ENCODE measurements around the gene TTLL12. TPM values are rescaled to one million over a fixed set of nuclear protein-coding genes. Genes with fewer than 3 reads are reported as not detected.

Gene TTLL12
- polyA plus RNA-seq, 2 of the 4 experiments (the other 2 are of a cell fraction): 8.6 to 18.7 TPM

DNA sequence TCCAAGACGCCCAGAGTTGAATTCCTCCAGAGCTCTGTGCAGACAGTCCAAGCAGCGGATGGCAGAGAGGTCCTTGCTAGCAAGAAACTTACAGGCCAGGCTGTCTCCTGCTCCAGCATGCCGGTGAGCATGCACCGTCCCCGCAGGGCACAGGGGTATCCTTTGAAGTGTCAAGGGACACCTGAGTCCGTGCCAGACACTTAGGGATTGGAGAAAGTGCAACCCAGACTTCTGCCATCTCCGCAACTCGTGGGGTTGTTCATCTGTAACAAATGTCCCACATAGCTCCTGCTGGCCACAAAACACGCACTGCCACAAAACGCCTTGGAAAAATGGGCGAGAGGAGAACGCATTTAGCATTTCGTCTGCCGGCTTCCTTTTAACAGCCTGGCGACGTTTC, 22.3 kb downstream of the TTLL12 start:
- CTCF ChIA-PET: interaction anchor here (1.1 kb wide), 1 partner anchor 366 kb away, joined by 3 read pairs; no protein-coding TSS in a partner anchor
- Histone ChIP-seq H3K4me2 (no peak overlapping the region), H3K9me3 (no peaks in the 10 kb centered on the region), H3K4me3 (no peak overlapping the region), H3K4me1 (no peaks in the 10 kb centered on the region), H3K27ac (no peak overlapping the region)
- ATAC-seq (no peak; a peak in 1 of 6 replicates), DNase-seq (ENCODE audit: low read depth in 1 of 2, low spot score in 1 of 2) (no peak), FAIRE-seq (no peak)
- 77% methylated on average over 14 of the region's 16 CpGs for WGBS (ENCODE audit: missing lambda C conversion rate)
- TF ChIP-seq HOXA7 (CRISPR knock-in tag; IDR thresholded peaks at IDR 0.05) (no peak), EHF (CRISPR knock-in tag; IDR thresholded peaks at IDR 0.05) (no peak), BHLHE40 (IDR thresholded peaks at IDR 0.05; ENCODE audit: low read depth, low read length) (no peak), KDM1A (IDR thresholded peaks at IDR 0.05; ENCODE audit: low read depth) (no peak), FOSB (CRISPR knock-in tag; IDR thresholded peaks at IDR 0.05) (no peak), ZFP36 (IDR thresholded peaks at IDR 0.05; ENCODE audit: borderline replicate concordance, partially characterized antibody) (no peak), MAZ (IDR thresholded peaks at IDR 0.05; ENCODE audit: borderline replicate concordance, low read depth, low read length) (no peak), TP53 (CRISPR knock-in tag; IDR thresholded peaks at IDR 0.05) (no peak), ZSCAN20 (CRISPR knock-in tag; IDR thresholded peaks at IDR 0.05) (no peak), POLR2AphosphoS2 (conservative IDR thresholded peaks at IDR 0.05; ENCODE audit: low read length) (no peak), SREBF2 (IDR thresholded peaks at IDR 0.05) (no peak), CBX8 (IDR thresholded peaks at IDR 0.05) (no peak), HDAC2 (IDR thresholded peaks at IDR 0.05) (no peak), HOXB13 (CRISPR knock-in tag; IDR thresholded peaks at IDR 0.05; ENCODE audit: low read depth) (no peak), CHD4 (IDR thresholded peaks at IDR 0.05; ENCODE audit: borderline replicate concordance) (no peak), KDM5A (IDR thresholded peaks at IDR 0.05) (no peak)
- TF ChIP-seq, protein P1, sequence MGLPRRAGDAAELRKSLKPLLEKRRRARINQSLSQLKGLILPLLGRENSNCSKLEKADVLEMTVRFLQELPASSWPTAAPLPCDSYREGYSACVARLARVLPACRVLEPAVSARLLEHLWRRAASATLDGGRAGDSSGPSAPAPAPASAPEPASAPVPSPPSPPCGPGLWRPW (IDR thresholded peaks at IDR 0.05): no peak
- POLR2A ChIA-PET: no interaction called here

DNA sequence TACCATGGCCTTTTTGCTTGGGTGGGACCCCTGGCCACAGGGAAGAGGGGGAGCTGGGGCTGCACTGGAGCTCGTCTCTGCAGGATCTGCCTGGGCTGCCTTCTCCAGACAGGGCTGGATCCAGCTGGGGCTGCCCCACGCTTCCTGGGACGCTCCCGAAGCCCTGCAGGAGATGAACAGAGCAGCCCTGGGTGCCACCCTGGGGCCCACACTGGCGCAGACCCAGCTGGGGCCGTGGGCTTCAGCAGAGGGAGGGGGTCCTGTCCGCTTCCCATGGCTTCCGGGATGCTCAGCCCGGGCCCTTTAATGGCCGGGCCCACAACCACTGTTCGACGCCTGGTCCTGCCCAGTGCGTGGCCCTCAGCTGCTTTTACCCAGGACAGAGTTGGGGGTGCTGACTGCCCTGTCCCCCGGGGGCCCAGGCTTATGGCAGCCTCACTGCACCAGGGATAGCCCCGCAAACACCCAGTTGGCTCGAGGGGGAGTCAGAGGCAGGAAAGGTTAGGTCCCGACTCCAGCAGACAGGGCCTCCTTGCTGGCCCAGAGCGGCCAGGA, 23.6 kb downstream of the TTLL12 start:
- no peak for TF ChIP-seq ZFP36 (IDR thresholded peaks at IDR 0.05; ENCODE audit: borderline replicate concordance, partially characterized antibody)
- TF ChIP-seq, protein P2, sequence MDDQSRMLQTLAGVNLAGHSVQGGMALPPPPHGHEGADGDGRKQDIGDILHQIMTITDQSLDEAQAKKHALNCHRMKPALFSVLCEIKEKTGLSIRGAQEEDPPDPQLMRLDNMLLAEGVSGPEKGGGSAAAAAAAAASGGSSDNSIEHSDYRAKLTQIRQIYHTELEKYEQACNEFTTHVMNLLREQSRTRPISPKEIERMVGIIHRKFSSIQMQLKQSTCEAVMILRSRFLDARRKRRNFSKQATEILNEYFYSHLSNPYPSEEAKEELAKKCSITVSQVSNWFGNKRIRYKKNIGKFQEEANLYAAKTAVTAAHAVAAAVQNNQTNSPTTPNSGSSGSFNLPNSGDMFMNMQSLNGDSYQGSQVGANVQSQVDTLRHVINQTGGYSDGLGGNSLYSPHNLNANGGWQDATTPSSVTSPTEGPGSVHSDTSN (IDR thresholded peaks at IDR 0.05): no peak
- no peak for TF ChIP-seq ZC3H11A (IDR thresholded peaks at IDR 0.05)
- TF ChIP-seq FOSB (CRISPR knock-in tag; IDR thresholded peaks at IDR 0.05): no peak
- no peak for TF ChIP-seq POLR2AphosphoS2 (conservative IDR thresholded peaks at IDR 0.05; ENCODE audit: low read length)
- no peak for TF ChIP-seq MAFK (IDR thresholded peaks at IDR 0.05; ENCODE audit: partially characterized antibody)
- TF ChIP-seq, protein P3, sequence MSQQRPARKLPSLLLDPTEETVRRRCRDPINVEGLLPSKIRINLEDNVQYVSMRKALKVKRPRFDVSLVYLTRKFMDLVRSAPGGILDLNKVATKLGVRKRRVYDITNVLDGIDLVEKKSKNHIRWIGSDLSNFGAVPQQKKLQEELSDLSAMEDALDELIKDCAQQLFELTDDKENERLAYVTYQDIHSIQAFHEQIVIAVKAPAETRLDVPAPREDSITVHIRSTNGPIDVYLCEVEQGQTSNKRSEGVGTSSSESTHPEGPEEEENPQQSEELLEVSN (IDR thresholded peaks at IDR 0.05; ENCODE audit: borderline replicate concordance, low read depth): no peak
- TF ChIP-seq, protein P4, sequence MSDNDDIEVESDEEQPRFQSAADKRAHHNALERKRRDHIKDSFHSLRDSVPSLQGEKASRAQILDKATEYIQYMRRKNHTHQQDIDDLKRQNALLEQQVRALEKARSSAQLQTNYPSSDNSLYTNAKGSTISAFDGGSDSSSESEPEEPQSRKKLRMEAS (IDR thresholded peaks at IDR 0.05): no peak
- no peak for TF ChIP-seq ESRRA (IDR thresholded peaks at IDR 0.05; ENCODE audit: borderline replicate concordance, low read length)
- TF ChIP-seq, protein P1 (IDR thresholded peaks at IDR 0.05): no peak
- no peak for TF ChIP-seq NR3C1 (IDR thresholded peaks at IDR 0.05)
- no peak for TF ChIP-seq ZSCAN20 (CRISPR knock-in tag; IDR thresholded peaks at IDR 0.05)
- no peak for TF ChIP-seq HOXB5 (CRISPR knock-in tag; IDR thresholded peaks at IDR 0.05)
- TF ChIP-seq FOXS1 (CRISPR knock-in tag; IDR thresholded peaks at IDR 0.05): no peak
- TF ChIP-seq TFCP2L1 (CRISPR knock-in tag; IDR thresholded peaks at IDR 0.05): no peak
- TF ChIP-seq RNF2 (IDR thresholded peaks at IDR 0.05; ENCODE audit: borderline replicate concordance, low read depth): no peak
- no peak overlapping the region for H3K4me3 ChIP-seq
- FAIRE-seq (no peak), ATAC-seq (no peak; a peak in 1 of 6 replicates), DNase-seq (ENCODE audit: low read depth in 1 of 2, low spot score in 1 of 2) (no peak)
- H3K4me2 ChIP-seq: no peak overlapping the region
- WGBS (ENCODE audit: missing lambda C conversion rate): no CpG with 5 or more reads among the region's 18 CpGs
- CTCF ChIA-PET: interaction anchor here (0.7 kb wide), 1 partner anchor 9 kb away, joined by 3 read pairs; no protein-coding TSS in a partner anchor
- H3K27ac ChIP-seq: no peak overlapping the region
- POLR2A ChIA-PET: no interaction called here
- H3K9me3 ChIP-seq: no peaks in the 10 kb centered on the region
- no peaks in the 10 kb centered on the region for H3K4me1 ChIP-seq
